22Rv1 (cell line): ENCODE results near the gene LRBA.

ENCODE experiments used
- H3K27ac ChIP-seq: fragments of 450-650 bp; 2 replicates; pipeline ENCODE4 v1.5.1; 2017
- ZFX ChIP-seq: fragments of 450-650 bp; IDR thresholded peaks from 2 replicates; pipeline ENCODE4 v1.6.1; 2017; ENCODE audit warnings: antibody characterized with exemption, borderline replicate concordance
- TF ChIP-seq, protein P1 (sequence below): fragments of 450-650 bp; IDR thresholded peaks from 2 replicates; pipeline ENCODE4 v1.5.1; 2017; ENCODE audit warnings: mild to moderate bottlenecking

LRBA gene

DNA sequence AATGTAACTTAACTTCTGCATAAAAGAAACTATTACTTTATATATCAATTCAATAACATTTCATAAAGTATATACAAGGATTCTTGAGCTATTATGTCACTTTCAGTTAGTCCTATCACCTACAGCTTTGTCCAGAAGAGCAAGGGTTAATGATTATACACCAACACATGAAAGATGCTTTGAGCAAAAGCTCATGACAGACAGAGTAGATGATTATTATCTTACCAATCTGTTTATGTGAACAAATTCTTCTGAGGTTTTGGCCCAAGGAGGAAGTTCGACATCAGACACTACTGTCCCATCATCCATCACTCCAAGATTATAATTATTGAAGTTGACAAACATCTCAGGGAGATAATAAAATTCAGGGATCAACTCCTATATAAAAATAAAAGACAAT is 599.9 kb downstream of the LRBA start:
- TF ChIP-seq ZFX = no peak
- TF ChIP-seq, protein P1, sequence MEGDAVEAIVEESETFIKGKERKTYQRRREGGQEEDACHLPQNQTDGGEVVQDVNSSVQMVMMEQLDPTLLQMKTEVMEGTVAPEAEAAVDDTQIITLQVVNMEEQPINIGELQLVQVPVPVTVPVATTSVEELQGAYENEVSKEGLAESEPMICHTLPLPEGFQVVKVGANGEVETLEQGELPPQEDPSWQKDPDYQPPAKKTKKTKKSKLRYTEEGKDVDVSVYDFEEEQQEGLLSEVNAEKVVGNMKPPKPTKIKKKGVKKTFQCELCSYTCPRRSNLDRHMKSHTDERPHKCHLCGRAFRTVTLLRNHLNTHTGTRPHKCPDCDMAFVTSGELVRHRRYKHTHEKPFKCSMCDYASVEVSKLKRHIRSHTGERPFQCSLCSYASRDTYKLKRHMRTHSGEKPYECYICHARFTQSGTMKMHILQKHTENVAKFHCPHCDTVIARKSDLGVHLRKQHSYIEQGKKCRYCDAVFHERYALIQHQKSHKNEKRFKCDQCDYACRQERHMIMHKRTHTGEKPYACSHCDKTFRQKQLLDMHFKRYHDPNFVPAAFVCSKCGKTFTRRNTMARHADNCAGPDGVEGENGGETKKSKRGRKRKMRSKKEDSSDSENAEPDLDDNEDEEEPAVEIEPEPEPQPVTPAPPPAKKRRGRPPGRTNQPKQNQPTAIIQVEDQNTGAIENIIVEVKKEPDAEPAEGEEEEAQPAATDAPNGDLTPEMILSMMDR = no peak
- no peak overlapping the region for H3K27ac ChIP-seq

DNA sequence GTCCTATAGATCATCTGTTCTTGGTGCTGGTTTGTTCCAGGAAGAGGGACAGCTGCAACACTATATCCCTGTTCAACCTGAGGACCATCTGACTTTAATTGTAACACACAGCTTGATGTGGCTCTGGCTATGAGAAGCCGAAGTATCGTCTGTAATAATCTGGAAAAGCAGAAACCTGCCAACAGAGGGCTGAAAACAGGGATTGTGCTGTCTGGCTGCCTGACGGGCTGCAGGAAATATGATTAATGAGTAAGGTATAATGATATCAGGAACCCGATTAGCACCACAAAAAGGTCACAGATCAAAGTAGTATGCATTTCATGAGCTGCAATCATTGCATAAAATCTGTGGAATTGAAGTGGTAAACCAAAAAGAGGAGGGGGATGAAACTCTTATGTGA is 603.6 kb downstream of the LRBA start:
- TF ChIP-seq ZFX = no peak
- TF ChIP-seq, protein P1 = no peak
- H3K27ac ChIP-seq = no peak overlapping the region

DNA sequence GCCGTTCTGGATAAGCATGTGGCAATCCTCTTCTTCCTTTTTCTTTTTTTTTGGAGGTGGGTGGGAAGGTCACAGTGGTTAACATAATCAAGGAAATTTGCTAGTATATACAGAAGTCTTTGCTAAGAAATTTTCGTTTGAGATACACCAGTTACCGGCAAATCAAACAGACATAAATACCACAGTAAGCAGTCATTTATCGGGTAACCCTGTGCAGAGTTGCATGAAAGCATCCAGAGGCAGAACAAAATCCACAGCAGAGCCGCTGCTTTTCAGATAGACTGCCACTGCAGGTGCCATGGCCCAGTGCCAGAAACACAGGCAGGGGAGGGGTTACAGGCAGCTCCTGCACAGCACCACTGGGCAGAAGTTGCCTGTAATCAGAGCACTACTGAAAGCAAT is 612.2 kb downstream of the LRBA start:
- no peak overlapping the region for H3K27ac ChIP-seq
- TF ChIP-seq, protein P1 = no peak
- TF ChIP-seq ZFX = no peak

DNA sequence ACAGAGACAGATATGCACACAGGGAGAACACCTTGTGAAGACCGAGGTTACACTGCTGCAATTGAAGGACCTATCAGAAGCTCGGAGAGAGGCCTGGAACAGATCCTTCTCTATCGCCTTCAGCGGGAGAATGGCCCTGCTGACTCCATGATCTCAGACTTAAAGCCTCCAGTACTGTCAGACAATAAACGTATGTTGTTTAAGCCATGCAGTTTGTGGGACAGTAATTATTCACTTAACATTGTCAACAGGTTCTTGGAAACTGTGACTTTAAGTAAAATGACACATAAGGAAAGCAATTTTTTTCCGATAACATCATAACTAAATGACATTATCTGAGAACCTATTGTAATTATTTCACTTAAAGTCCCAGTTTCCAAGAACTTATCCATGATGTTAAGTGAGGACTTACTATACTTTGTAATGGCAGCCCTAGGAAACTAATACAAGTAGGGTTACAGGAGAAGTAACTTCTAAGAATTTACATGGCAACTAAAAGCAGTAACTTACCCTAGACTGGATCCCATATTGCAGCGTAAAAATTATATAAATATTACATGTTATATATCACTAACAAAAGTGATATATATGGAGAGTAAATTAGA is 613.9 kb downstream of the LRBA start:
- TF ChIP-seq ZFX = no peak
- TF ChIP-seq, protein P1 = no peak
- H3K27ac ChIP-seq = no peak overlapping the region

DNA sequence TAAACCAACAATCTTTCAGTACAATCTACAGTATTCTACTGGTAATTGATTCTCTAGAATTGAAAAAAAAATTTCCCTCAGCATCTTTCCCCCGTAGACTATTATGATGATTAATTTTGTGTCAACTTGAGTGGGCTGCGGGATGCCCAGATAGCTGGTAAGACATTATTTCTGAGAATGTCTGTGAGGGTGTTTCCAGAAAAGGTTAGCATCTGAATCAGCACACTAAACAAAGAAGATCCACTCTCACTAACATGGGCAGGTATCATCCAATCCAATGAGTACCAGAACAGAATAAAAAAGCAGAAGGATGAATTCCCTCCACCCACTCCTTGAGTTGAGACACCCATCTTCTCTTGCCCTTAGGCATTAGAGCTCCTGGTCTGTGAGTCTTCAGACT is 619.2 kb downstream of the LRBA start:
- TF ChIP-seq ZFX = no peak
- TF ChIP-seq, protein P1 = no peak
- H3K27ac ChIP-seq = no peak overlapping the region

DNA sequence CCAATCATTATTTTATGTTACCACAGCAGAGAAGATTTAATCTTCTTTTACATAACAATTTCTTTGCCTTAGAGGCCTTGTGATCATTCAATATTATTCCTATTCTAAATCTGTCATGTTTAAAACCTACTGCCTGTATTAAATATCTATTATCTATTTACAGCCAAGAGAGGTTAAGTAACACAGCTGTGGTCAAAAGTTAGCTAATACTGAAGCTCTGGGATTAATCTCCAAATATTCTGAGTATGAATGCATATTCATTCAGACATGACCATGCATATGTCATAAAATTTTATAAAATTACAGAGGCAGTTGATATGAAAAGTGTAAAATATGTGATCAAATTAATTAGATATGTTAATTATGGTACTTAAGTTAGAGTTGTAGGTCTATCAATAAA is 621.0 kb downstream of the LRBA start:
- TF ChIP-seq, protein P1 = no peak
- no peak for TF ChIP-seq ZFX
- no peak overlapping the region for H3K27ac ChIP-seq

DNA sequence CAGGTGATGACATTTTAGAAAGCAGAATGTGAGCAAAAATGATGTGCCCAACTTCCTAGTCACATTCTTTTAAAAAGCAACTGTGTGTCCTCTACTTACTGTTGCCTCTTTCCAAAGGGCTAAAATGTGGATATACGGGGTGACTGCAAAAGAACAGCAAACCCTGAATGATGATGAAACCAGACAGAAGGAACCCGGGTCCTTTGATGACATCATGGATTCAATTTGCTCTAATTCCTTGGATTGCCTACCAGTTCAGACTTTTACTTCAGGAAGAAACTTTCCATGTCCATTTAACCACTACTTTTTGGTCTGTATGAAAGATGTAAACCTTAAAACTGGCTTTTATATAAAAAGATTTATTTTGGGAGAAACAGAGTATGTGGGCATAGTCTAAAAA is 624.0 kb downstream of the LRBA start:
- no peak overlapping the region for H3K27ac ChIP-seq
- TF ChIP-seq ZFX = no peak
- TF ChIP-seq, protein P1 = no peak
